HG02840 (cell line): Measurements from ENCODE around the gene RPS28.
A peak's percentile ranks its signal among the peaks of the same experiment; 100 is the strongest.
"Not testable (repeated sequence)": the region's sequence is repeated elsewhere in the genome, so short reads cannot be mapped to it uniquely, and the experiment has no call there.

Experiments used
- ATAC-seq: cut with Tn5 transposase; IDR thresholded peaks from one replicate; pipeline ENCODE4 v1.9.1; 2021; ENCODE audit warnings: mild to moderate bottlenecking, moderate library complexity, moderate number of reproducible peaks; ENCODE audit not compliant: unreplicated experiment, low FRiP score

The RPS28 gene

DNA sequence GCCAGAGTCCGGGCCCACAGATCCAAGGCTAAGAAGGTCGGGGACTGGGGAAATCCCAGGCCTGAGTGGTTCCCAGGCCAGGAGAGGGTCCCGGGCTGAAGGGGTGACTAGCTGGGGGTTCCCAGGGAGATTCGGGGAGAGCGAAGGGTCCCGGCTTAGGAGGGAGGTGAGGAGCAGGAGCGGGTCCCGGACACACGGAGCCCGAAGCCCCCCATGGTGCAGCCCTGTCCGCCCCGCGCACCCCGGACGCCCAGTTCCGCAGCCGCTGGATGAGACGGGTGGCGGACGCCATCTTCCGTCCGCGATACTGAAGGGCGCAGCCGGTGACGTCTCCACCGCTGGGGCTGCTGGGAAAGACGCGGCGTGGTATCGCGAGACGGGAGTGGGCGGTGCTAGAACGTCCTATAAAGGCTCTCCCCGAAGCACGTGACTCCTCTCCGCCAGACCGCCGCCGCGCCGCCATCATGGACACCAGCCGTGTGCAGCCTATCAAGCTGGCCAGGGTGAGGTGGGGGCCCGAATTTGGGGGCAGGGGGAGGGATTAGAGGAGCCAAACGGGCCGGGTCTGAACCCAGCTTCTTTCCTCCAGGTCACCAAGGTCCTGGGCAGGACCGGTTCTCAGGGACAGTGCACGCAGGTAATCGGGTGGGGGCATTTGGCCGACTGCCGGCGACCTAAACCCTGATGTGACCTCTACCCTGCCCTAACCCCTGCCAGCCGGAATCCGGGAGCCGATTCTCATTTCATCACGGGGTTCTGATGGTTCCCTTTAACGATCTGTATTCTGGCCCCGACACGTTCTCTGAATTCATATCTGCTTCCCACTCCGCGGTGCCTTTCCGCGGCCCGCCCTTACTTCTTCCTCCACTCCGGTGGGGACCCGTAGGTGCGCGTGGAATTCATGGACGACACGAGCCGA is at the start of gene RPS28, which contains the start of gene NDUFA7:
Gene RPS28, plus strand, starts transcription at position 430 of the 919 bp plus-strand sequence. Its CDS starts 35 bp downstream, at position 465.
Gene NDUFA7, minus strand, starts transcription at position 309 of the 919 bp plus-strand sequence. Its CDS starts 17 bp downstream, at position 292.
- ATAC-seq: peak; percentile 91

DNA sequence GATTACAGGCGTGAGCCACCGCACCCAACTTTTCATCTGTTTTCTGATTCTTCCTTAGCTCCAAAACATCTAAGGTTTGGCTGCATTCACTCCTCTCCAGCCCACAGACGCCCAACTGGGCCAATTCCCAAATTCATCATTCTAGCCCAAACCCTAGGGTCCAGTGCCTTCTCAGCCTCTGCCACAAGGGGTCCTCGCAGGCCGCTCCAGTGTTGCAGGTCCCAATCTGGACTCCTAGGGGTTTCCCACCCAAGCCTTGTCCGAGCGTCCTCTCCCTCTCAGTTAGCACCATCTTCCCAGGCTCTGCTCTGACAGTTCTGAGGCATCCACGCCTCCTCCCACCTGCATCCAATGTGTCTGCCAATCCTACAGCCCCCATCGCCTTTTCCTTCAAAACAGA is 44.8 kb upstream of the RPS28 start:
- not testable (repeated sequence) for ATAC-seq

DNA sequence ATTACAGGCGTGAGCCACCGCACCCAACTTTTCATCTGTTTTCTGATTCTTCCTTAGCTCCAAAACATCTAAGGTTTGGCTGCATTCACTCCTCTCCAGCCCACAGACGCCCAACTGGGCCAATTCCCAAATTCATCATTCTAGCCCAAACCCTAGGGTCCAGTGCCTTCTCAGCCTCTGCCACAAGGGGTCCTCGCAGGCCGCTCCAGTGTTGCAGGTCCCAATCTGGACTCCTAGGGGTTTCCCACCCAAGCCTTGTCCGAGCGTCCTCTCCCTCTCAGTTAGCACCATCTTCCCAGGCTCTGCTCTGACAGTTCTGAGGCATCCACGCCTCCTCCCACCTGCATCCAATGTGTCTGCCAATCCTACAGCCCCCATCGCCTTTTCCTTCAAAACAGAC is 30.0 kb upstream of the RPS28 start:
- not testable (repeated sequence) for ATAC-seq

DNA sequence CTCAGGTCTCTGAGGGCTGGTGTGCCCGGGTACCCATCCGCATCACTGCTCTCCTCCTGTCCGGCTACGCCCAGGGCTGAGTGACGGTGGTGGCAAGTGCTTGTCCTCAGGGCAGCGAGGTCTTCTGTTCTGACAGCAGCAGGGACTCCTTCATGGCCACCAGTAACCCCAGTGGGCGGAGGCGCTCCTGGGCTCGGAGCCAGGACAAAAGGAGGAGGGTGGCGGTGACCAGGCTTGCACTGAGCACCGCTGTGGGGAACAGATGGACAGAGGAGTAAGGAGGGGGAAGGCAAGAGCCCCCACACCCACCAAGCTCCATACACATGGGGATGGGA is 19.0 kb upstream of the RPS28 start:
- no peak for ATAC-seq

DNA sequence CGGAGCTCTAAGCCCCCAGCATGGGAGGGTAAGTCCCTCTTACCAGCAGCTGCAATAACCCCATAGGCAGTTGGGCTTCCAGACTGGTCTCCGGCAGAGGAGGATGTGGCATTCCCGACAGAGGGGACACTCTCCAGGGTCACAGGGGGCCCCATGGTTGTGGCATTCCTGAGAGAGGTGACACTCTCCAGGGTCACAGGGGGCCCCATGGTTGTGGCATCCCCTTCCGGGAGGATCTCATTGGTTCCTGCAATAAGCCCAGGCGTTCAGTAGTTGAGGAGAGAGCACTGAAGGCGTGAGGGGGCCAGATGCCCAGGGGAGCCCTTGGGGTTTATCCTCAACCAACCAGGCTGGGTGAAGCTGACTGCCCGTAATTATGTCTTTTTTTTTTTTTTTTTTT is 18.6 kb upstream of the RPS28 start:
- no peak for ATAC-seq

DNA sequence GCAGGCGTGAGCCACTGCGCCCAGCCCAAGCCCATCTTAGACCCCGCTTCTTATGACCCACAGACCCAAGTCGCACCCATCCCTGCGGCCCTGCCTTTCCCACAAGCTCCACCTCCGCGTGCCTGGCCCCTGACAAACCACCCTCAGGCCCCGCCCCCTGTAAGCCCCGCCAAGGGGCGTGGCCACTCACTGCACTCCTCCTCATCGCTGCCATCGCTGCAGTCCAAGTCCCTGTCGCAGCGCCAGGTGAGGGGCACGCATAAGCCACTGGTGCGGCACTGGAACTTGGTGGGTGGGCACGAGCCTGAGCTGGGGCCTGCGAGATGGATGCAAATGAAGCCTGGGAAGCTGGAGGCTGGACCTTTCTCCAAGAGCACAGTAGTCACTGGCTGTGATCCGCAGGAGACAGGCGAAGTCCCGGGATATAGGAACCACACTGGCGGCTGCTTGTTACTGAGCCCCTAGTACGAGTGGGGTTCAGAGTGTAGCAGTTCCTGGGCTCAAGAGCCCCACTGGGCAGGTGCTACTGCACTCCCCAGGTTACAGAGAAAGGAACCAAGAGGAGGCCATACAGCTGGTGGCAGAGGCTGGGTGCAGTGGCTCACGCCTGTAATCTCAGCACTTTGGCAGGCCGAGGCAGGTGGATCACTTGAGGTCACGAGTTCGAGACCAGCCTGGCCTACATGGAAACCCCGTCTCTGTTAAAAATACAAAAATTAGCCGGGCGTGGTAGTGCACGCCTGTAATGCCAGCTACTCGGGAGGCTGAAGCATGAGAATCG is 16.3 kb upstream of the RPS28 start:
- ATAC-seq: no peak

DNA sequence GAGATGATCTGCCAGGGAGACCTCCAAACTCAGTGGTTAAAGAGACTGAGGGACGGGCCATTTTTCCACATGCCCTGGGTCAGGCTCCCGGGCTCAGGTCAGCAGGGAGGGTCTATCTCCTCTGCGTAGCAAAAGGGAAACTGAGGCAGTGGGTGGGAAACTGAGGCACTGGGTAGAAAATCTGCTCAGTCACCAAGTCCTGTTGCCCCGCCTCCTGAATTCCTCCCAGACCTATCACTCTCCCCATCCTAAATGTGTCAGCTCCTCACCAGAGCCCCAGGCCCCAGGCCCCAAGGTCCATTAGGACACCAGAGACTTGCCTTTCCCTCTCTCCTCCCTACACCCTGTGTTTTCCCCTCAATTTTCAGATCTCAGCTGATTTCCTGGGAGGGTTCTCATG is 15.5 kb upstream of the RPS28 start:
- ATAC-seq: no peak

DNA sequence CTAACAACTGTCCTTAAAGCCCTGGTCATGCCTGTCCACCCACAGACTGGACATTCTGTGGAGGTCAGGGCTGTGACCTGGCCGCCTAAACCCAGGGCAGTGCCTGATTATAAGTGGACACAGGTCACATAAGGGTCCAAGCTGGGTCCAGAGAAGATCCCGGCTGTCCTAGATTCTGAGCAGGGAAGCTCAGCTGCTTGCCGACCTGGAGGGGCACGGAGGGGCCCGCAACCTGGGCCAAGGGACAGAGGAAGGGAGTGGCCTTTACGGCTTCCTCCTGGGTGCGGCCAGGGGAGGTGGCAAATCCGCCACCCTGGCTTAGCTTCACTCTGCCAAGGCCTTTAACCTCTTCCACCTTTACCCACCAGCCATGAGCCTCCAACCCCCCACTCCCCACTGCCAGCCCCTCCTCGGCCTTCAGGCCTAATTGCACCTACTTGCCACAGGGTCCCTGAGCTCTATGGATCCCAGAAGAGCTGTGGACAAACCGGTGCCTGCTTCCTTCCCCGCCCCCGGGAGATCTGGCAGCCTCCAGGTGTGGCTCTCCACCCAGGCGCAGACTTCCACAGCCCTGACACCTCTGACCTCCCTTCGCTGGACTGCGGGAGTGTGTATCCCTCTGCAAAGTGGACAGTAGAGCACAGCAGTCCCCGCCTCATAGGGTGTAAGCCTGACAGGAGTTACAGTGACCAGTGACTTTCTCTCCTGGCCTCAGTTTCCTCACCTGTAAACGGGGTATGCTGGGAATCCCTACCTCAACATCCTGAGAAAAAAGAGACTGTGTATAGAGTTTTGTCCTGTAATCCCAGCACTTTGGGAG is 14.9 kb upstream of the RPS28 start:
- ATAC-seq: no peak

DNA sequence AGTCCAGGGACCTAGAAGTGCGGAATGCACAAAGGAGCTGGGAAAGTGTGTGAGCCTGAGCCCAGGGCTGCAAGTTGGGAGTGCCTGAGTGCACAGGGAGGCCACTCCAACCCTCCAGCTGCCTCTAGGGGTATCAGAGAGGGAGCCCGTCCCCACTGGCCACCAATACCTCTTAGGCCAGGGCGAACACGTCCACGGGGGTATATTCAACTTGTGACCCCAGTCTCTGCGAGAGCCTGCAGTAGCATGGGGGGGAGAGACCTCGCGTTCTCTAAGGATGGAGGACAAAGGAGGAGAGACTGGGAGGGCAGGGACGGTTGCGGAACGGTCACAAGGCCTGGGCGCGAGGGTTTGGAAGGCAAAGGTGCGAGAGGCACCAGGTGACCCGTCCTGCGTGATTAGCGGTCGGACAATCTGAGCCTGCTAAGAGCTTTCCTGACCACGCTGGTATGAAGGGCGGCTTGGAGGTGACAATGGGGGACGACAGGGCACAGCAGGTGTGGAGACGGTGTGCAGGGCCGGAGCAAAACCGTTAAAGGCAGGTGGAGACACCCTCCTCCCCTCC is 13.8 kb upstream of the RPS28 start:
- ATAC-seq: no peak

DNA sequence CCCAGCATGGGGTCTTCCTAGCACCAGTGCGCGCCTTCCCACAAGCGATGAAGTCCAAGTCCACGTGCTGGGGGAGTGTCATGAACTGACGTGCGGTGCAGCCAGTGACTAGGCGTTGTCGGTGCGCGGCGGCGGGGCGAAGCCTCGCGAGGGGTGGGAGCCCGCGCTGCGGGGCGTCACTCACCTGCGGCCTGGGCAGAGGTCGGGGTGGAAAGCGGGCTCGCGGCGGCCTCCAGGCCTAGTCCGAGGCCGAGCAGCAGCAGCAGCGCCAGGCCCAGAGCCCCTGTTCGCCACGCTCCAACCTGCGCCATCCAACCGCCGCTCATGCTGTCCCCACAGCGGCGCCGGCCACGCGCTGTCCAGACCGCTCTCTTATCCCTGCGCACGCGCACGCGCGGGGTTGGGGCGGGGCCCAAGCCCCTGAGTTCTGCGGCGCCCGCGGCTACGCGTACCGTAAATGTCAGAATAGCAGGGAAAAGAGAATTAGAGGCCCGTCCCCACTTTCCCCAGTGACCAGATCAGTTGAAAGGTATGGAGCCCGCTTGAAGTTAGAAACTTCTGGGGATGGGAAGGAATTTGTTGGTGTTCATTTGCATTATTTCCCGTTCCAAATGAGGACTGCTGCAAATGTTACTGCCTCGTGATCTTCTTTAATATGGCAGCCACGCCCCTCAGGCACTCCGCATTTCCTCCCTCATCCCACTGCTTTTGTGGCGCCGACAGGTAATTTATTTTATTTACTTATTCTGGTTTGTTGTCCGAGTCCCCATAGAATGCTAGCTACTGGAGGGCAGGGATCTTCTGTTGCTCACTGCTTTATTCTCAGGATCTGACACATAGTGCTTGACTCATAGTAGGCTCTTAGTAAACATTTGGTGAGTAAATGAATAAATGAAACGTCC is 13.1 kb upstream of the RPS28 start, which contains the start of gene CD320:
Gene CD320, minus strand, starts transcription at position 394 of the 902 bp plus-strand sequence. Its CDS starts 68 bp downstream, at position 326.
- peak; percentile 85 for ATAC-seq

DNA sequence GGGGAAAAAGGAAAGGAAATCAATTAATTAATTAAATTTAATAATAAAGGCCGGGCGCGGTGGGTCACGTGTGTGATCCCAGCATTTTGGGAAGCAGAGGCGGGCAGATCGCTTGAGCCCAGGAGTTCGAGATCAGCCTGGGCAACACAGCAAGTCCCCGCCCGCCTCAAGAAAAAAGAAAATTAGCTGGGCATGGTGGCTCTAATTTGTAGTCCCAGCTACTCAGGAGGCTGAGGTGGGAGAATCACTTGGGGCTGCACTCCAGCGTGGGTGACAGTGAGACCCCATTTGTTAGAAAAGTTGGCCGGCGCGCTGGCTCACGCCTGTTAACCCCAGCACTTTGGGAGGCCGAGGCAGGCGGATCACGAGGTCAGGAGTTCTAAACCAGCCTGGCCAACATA is 12.4 kb upstream of the RPS28 start:
- no peak for ATAC-seq

DNA sequence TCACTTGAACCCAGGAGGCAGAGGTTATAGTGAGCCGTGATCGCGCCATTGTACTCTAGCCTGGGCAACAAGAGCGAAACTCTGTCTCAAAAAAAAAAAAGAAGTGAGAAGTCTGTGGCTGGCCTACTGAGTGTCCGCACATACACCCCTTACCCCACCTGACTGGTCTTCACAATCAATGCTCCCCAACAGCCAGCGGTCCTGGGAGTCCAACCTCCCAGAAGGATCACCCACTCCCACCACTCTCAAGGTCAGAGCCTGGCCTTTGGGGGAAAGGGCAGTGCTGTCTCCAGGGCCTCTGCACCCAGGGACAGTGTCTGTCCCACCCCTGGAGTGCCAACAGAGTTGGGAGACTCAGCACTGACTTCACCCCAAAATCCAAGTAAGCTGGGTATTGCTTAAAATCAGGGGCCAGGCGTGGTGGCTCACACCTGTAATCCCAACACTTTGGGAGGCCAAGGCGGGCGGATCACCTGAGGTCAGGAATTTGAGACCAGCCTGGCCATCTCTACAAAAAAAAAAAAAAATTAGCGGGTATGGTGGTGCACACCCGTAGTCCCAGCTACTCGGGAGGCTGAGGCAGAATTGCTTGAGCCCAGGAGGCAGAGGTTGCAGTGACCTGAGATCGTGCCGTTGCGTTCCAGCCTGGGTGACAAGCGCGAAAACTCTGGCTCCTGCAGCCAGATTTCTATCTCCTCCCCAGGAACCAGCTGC is 10.8 kb upstream of the RPS28 start:
- no peak for ATAC-seq

DNA sequence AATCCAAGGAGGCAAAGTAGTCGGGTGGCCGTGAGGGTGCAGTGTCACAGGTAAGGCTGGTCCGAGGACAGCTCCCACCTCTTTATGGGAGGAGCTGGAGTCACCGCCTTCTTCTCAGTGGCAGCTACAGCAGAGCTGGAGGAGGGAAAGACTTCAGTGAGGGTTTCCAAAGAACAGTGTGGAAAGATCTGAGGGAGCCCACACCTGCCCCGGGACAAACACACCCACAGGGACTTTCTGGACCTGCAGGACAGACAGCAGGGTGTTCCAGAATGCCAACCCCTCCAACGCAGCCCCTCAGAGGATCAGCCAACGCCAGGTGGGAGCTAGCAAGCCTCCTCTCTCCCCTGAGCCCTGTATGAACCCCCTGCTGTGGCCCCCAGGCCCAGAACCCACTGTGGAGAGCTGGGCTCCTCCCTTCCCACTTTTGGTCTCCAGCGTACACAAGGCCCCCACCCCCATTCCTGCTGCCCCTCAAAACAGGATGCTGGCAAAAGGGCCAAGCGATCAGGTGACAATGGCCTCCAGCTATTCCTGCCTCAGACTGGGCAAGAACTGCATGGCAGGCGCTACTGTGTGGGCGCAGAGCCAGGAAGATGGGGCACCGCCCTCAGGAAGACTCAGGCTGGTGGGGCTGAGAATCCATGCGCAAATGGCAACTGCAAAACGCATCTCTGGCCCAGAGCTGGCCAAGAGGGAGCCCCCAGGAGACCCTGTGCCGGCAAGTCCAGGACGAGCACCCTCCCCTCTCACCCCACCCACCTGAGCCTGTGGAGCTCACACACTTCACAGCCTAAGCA is 9.6 kb upstream of the RPS28 start:
- no peak for ATAC-seq

DNA sequence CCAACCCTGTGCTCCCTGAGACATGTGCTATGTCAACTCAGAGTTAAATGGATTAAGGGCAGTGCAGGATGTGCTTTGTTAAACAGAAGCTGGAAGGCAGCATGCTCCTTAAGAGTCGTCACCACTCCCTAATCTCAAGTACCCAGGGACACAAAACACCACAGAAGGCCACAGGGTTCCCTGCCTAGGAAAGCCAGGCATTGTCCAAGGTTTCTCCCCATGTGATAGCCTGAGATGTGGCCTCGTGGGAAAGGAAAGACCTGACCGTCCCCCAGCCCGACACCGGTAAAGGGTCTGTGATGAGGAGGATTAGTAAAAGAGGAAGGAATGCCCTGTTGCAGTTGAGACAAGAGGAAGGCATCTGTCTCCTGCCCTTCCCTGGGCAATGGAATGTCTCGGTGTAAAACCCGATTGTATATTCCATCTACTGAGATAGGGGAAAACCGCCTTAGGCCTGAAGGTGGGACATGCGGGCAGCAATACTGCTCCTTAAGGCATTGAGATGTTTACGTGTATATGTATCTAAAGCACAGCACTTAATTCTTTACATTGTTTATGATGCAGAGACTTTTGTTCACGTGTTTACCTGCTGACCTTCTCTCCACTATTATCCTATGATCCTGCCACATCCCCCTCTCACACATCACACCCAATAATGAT is 6.2 kb upstream of the RPS28 start:
- not testable (repeated sequence) for ATAC-seq

DNA sequence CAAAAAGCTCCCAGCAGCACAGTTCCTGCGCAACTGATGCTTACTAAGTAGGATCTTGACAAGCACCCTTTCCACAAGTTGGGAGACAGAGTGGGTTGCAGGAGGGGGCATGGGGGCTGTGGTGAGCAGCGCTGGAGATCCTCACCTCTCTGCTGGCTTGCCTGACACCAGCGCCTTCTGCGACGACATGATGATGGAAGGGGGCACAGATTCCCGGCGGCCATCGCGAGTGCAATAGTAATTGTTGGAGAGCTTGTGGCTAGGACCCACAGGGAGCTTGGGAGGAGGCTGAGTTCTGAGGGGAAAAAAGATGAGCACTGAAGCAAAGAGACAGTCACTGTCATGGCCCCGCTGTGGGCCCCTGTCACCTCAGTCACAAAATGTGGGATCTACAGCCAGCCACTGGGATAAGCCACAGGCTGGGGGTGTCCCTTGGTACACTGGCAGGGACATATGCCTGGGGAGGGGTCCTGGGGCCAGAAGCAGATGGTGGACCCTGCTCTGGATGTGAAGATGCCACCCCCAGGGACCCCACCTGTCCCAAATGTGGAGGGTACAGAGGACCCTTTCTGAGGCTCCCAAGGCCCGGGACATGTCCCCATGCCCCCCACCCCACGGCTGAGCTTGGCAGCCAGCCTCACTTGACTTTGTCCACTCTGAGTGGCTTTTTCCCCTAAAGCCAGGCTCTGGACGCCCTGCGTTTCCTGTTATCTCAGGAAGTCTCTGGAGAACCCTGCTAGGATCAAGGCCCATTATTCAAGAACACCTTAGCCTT is 4.8 kb upstream of the RPS28 start:
- ATAC-seq: no peak

DNA sequence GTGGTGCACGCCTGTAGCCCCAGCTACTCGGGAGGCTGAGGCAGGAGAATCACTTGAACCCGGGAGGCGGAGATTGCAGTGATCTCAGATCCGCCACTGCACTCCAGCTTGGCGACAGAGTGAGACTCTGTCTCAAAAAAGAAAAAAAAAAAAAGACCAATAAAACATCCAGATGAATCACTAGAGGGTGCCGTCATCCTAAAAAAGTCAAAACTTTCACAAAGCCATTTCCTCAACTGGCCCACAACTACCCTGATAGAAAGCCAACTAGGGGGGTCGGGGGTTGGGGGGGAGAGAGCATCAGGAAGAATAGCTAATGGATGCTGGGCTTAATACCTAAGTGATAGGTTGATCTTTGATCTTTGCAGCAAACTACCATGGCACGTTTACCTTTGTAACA is 2.5 kb upstream of the RPS28 start:
- not testable (repeated sequence) for ATAC-seq
